Activated CD4-positive, alpha-beta T cell treated with anti-CD3 and anti-CD28 coated beads, Interleukin-2, amount 10 ng/mL, durations not matched to agents 7 days and 5 days (primary cell): ENCODE results near the gene TENT4A. TPM values are rescaled to one million over a fixed set of nuclear protein-coding genes. Genes with fewer than 3 reads are reported as not detected.
A peak's percentile ranks its signal among the peaks of the same experiment; 100 is the strongest.
"Not testable (repeated sequence)": the region's sequence is repeated elsewhere in the genome, so short reads cannot be mapped to it uniquely, and the experiment has no call there.

ENCODE experiments used
- CTCF ChIA-PET: fragments of 350-600 bp; sonication (Branson Sonifier 250); formaldehyde crosslinking; loops from one replicate; lab custom pipeline; 2021; ENCODE audit warnings: antibody characterized with exemption; lab: Charles Lee
- POLR2A ChIA-PET: fragments of 350-600 bp; sonication (Branson Sonifier 250); formaldehyde crosslinking; loops from one replicate; lab custom pipeline; 2021; ENCODE audit warnings: antibody characterized with exemption; lab: Charles Lee
- DNase-seq: peaks from one replicate; pipeline ENCODE4 v3.0.0-alpha.2; 2020
- H3K27ac Mint-ChIP-seq: one replicate; pipeline ENCODE4 v1.8.0; 2021; ENCODE audit warnings: mild to moderate bottlenecking, moderate library complexity, mixed read lengths
- H3K27me3 Mint-ChIP-seq: one replicate; pipeline ENCODE4 v1.8.0; 2021; ENCODE audit warnings: mixed read lengths
- H3K36me3 Mint-ChIP-seq: one replicate; pipeline ENCODE4 v1.8.0; 2021; ENCODE audit warnings: low read depth, mixed read lengths
- H3K4me1 Mint-ChIP-seq: one replicate; pipeline ENCODE4 v1.8.0; 2021; ENCODE audit warnings: mixed read lengths
- H3K4me3 Mint-ChIP-seq: one replicate; pipeline ENCODE4 v1.8.0; 2021; ENCODE audit warnings: mild to moderate bottlenecking, moderate library complexity, mixed read lengths
- H3K9me3 Mint-ChIP-seq: one replicate; pipeline ENCODE4 v1.8.0; 2021; ENCODE audit warnings: mixed read lengths
- total RNA-seq, 2 experiments: library from RNA; stranded (reverse); gene quantifications; one replicate each; pipeline ENCODE4 v1.2.3, GENCODE V29; 2021

TENT4A gene
- total RNA-seq, result 10 to 100 TPM; 37.4 to 41.9 TPM

- CTCF ChIA-PET, result no interaction called here
- no peaks in the 10 kb centered on the region for H3K9me3 Mint-ChIP-seq
- DNase-seq, result no peak
Observed at GRCh38 chr5:6713274-6714225, at the start of gene TENT4A. TENT4A (plus strand) TSS chr5:6713432; CDS start chr5:6713984, 552 bp downstream.

GRCh38 chr5:6666762-6667161 is 46.5 kb upstream of the TENT4A start:
- DNase-seq, result no peak
- Mint-ChIP-seq H3K4me1 (no peaks in the 10 kb centered on the region), H3K36me3 (peaks cover 25% of the 10 kb centered on the region), H3K4me3 (no peak overlapping the region), H3K27ac (no peak overlapping the region), H3K27me3 (no peaks in the 10 kb centered on the region), H3K9me3 (peaks cover 4% of the 10 kb centered on the region)
- POLR2A ChIA-PET, result no interaction called here
- CTCF ChIA-PET, result no interaction called here

More at GRCh38 chr5:6713274-6714225, at the start of gene TENT4A:
- POLR2A ChIA-PET, result interaction anchor here (1.0 kb wide), 1 partner anchor 81 kb away, joined by 3 read pairs; the partner anchor contains the start of genes NSUN2 and SRD5A1
- peak within 1 kb of the TSS; percentile 97 for H3K27ac Mint-ChIP-seq
- peaks cover 24% of the 10 kb centered on the region for H3K36me3 Mint-ChIP-seq
- H3K4me1 Mint-ChIP-seq, result peaks cover 49% of the 10 kb centered on the region
- H3K4me3 Mint-ChIP-seq, result peak within 1 kb of the TSS; percentile 86
- H3K27me3 Mint-ChIP-seq, result peaks cover 2% of the 10 kb centered on the region

GRCh38 chr5:6667648-6668047 is 45.6 kb upstream of the TENT4A start:
- H3K27ac Mint-ChIP-seq, result no peak overlapping the region
- CTCF ChIA-PET, result no interaction called here

GRCh38 chr5:6668717-6669116 is 44.5 kb upstream of the TENT4A start:
- CTCF ChIA-PET, H3K4me3 Mint-ChIP-seq, H3K27ac Mint-ChIP-seq, POLR2A ChIA-PET, DNase-seq, H3K4me1 Mint-ChIP-seq, H3K9me3 Mint-ChIP-seq, H3K27me3 Mint-ChIP-seq: not testable (repeated sequence)
- H3K36me3 Mint-ChIP-seq, result peaks cover 29% of the 10 kb centered on the region

More at GRCh38 chr5:6667648-6668047, 45.6 kb upstream of the TENT4A start:
- DNase-seq, result no peak
- Mint-ChIP-seq H3K4me1 (no peaks in the 10 kb centered on the region), H3K9me3 (peaks cover 4% of the 10 kb centered on the region), H3K36me3 (peaks cover 26% of the 10 kb centered on the region), H3K4me3 (no peak overlapping the region), H3K27me3 (no peaks in the 10 kb centered on the region)
- POLR2A ChIA-PET, result no interaction called here

GRCh38 chr5:6673031-6673430 is 40.2 kb upstream of the TENT4A start:
- H3K4me3 Mint-ChIP-seq, result no peak overlapping the region
- H3K4me1 Mint-ChIP-seq, result no peaks in the 10 kb centered on the region
- ChIA-PET POLR2A (no interaction called here), CTCF (no interaction called here)
- peaks cover 4% of the 10 kb centered on the region for H3K9me3 Mint-ChIP-seq
- peaks cover 29% of the 10 kb centered on the region for H3K36me3 Mint-ChIP-seq
- H3K27ac Mint-ChIP-seq, result no peak overlapping the region
- H3K27me3 Mint-ChIP-seq, result no peaks in the 10 kb centered on the region
- no peak for DNase-seq

- no peak overlapping the region for H3K4me3 Mint-ChIP-seq
- H3K9me3 Mint-ChIP-seq, result peaks cover 4% of the 10 kb centered on the region
- ChIA-PET POLR2A (no interaction called here), CTCF (no interaction called here)
- no peaks in the 10 kb centered on the region for H3K4me1 Mint-ChIP-seq
- H3K27ac Mint-ChIP-seq, result no peak overlapping the region
- peaks cover 27% of the 10 kb centered on the region for H3K36me3 Mint-ChIP-seq
- no peaks in the 10 kb centered on the region for H3K27me3 Mint-ChIP-seq
- no peak for DNase-seq
Observed at GRCh38 chr5:6673963-6674362, 39.3 kb upstream of the TENT4A start.

- no peak for DNase-seq
- Mint-ChIP-seq H3K9me3 (peaks cover 4% of the 10 kb centered on the region), H3K27me3 (no peaks in the 10 kb centered on the region), H3K36me3 (peaks cover 24% of the 10 kb centered on the region), H3K4me1 (no peaks in the 10 kb centered on the region), H3K4me3 (no peak overlapping the region), H3K27ac (no peak overlapping the region)
- CTCF ChIA-PET, result interaction anchor here (1.1 kb wide), 1 partner anchor 71 kb away, joined by 3 read pairs; no protein-coding TSS in a partner anchor
- POLR2A ChIA-PET, result no interaction called here
Observed at GRCh38 chr5:6674421-6674820, 38.8 kb upstream of the TENT4A start.

GRCh38 chr5:6674886-6675285 is 38.3 kb upstream of the TENT4A start:
- no peak overlapping the region for H3K4me3 Mint-ChIP-seq
- no peaks in the 10 kb centered on the region for H3K27me3 Mint-ChIP-seq
- DNase-seq, result no peak
- POLR2A ChIA-PET, result no interaction called here
- H3K27ac Mint-ChIP-seq, result no peak overlapping the region
- peaks cover 4% of the 10 kb centered on the region for H3K9me3 Mint-ChIP-seq
- CTCF ChIA-PET, result interaction anchor here (1.1 kb wide), 1 partner anchor 71 kb away, joined by 3 read pairs; no protein-coding TSS in a partner anchor
- H3K4me1 Mint-ChIP-seq, result no peaks in the 10 kb centered on the region
- peaks cover 19% of the 10 kb centered on the region for H3K36me3 Mint-ChIP-seq

- ChIA-PET POLR2A (no interaction called here), CTCF (no interaction called here)
- Mint-ChIP-seq H3K9me3 (peaks cover 3% of the 10 kb centered on the region), H3K4me3 (no peak overlapping the region), H3K36me3 (peaks cover 11% of the 10 kb centered on the region), H3K4me1 (no peaks in the 10 kb centered on the region), H3K27me3 (no peaks in the 10 kb centered on the region), H3K27ac (no peak overlapping the region)
- DNase-seq, result no peak
Observed at GRCh38 chr5:6675784-6676491, 37.3 kb upstream of the TENT4A start.

GRCh38 chr5:6676702-6677101 is 36.5 kb upstream of the TENT4A start:
- no peak overlapping the region for H3K27ac Mint-ChIP-seq
- ChIA-PET CTCF (no interaction called here), POLR2A (no interaction called here)
- no peaks in the 10 kb centered on the region for H3K4me1 Mint-ChIP-seq
- peaks cover 5% of the 10 kb centered on the region for H3K36me3 Mint-ChIP-seq
- no peak for DNase-seq
- H3K4me3 Mint-ChIP-seq, result no peak overlapping the region
- no peaks in the 10 kb centered on the region for H3K9me3 Mint-ChIP-seq
- H3K27me3 Mint-ChIP-seq, result peaks cover 3% of the 10 kb centered on the region

- Mint-ChIP-seq H3K27ac (no peak overlapping the region), H3K27me3 (peaks cover 7% of the 10 kb centered on the region)
Observed at GRCh38 chr5:6678385-6678784, 34.8 kb upstream of the TENT4A start.

GRCh38 chr5:6680922-6681321 is 32.3 kb upstream of the TENT4A start:
- ChIA-PET POLR2A (no interaction called here), CTCF (no interaction called here)
- no peaks in the 10 kb centered on the region for H3K36me3 Mint-ChIP-seq
- no peak overlapping the region for H3K4me3 Mint-ChIP-seq
- peaks cover 16% of the 10 kb centered on the region for H3K27me3 Mint-ChIP-seq
- no peak for DNase-seq
- no peak overlapping the region for H3K27ac Mint-ChIP-seq
- H3K4me1 Mint-ChIP-seq, result no peaks in the 10 kb centered on the region
- no peaks in the 10 kb centered on the region for H3K9me3 Mint-ChIP-seq

More at GRCh38 chr5:6678385-6678784, 34.8 kb upstream of the TENT4A start:
- ChIA-PET POLR2A (no interaction called here), CTCF (no interaction called here)
- no peak for DNase-seq
- H3K4me1 Mint-ChIP-seq, result no peaks in the 10 kb centered on the region
- H3K36me3 Mint-ChIP-seq, result no peaks in the 10 kb centered on the region
- no peaks in the 10 kb centered on the region for H3K9me3 Mint-ChIP-seq
- no peak overlapping the region for H3K4me3 Mint-ChIP-seq

- H3K9me3 Mint-ChIP-seq, result no peaks in the 10 kb centered on the region
- no peaks in the 10 kb centered on the region for H3K36me3 Mint-ChIP-seq
- peaks cover 23% of the 10 kb centered on the region for H3K27me3 Mint-ChIP-seq
- CTCF ChIA-PET, result no interaction called here
- no peak for DNase-seq
- POLR2A ChIA-PET, result no interaction called here
- H3K4me1 Mint-ChIP-seq, result no peaks in the 10 kb centered on the region
- H3K4me3 Mint-ChIP-seq, result no peak overlapping the region
- no peak overlapping the region for H3K27ac Mint-ChIP-seq
Observed at GRCh38 chr5:6681682-6682081, 31.6 kb upstream of the TENT4A start.
